GM19023 (cell line): ENCODE data around the gene POLR2L.

ENCODE experiments used
- ATAC-seq: cut with Tn5 transposase; IDR thresholded peaks from one replicate; pipeline ENCODE4 v1.9.1; 2021; ENCODE audit warnings: mild to moderate bottlenecking, moderate library complexity; ENCODE audit not compliant: unreplicated experiment

Gene POLR2L

DNA sequence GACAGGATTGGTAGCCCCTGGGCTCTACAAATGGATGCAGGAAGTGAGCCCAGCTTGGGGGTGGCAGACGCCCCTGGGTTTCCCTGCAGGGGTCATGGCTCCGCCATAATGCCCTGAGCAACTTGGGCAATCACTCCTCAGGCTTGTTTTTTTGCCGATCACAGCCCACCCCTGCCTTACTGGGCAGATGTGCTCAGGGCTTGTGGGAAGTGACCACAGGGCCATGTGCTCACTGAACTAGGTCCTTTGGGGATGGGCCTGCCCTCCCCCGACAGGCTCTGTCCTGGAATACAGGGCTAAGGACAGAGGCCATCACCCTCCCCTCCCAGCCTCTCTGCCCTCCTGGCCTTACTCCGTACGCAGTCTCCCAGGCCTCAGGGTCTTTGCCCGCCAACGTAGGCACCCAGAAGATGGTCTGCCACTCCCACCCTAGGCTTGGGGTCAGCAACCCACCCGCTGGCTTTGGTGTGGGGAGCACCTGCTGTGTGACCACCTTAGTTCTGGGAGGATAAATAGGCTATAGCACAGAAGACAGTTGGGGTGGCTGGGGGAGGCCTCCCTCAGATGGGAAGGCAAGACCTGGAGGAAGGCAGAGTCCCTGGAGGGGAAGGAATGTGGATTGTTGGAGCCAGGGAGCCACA is 28.8 kb downstream of the POLR2L start:
- ATAC-seq, result no peak

DNA sequence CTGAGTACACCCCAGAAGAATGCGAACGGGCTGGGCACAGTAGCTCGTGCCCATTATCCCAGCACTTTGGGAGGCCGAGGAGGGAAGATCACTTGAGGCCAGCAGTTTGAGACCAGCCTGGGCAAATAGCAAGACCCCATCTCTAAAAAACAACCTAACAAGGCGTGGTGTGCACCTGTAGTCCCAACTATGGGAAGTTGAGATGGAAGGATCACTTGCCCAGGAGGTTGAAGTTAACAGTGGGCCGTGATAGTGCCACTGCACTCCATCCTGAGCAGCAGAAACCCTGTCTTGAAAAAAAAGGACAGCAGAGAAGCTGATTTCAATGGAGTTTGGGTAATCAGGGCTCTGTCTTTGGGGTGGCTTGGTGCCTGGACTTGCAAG is 29.3 kb downstream of the POLR2L start:
- ATAC-seq, result no peak

DNA sequence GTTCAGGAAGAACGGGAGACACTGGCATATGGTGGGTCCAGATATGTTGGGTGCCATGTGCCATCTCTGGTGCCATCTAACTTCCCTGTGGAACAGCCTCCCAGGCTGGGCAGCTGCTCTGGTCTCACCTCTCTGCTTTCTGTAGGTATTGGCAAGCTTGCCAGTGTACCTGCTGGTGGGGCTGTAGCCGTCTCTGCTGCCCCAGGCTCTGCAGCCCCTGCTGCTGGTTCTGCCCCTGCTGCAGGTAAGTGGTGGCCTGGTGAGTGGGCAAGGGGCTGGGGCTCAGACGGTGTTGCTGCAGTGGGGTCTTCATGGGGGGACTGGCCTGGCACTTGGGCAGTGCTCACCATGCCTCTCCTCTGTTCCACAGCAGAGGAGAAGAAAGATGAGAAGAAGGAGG is 29.9 kb downstream of the POLR2L start:
- ATAC-seq, result no peak

DNA sequence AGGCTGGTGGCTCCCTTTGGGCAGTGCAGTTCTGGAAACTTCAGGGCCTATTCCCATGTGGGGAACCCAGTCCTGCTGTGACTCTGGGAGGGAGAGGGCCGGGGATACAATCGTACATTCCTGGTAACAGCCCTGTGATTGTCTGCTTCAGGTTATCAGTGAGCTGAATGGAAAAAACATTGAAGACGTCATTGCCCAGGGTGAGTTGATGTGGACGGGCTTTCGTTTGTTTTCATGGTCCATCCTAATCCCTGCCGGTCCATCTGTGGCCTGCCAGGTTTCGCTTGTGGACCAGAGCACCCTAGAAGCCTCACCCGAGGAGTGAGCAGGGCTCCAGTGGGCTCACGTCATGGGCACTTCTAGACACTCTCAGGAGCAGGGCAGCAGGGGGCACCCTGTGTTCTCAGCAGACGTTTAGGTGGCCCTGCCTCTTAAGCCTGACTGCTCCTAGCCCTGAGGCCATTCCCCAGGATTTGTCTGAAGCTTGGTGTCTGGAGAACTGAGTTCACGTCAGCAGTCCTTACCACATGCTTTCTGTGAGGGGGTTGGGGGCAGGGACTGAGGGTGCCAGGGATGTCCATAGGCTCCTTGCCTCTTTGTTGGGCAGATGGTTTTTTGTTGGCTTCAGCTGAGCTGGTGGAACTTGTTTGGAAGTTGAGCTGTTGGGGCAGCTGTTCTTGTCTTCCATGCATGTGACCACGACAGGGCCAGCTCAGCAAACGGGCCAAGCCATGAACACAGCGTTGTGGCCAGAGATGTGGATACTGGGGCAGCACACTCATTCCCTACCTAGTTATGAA is 30.7 kb downstream of the POLR2L start:
- ATAC-seq, result no peak

DNA sequence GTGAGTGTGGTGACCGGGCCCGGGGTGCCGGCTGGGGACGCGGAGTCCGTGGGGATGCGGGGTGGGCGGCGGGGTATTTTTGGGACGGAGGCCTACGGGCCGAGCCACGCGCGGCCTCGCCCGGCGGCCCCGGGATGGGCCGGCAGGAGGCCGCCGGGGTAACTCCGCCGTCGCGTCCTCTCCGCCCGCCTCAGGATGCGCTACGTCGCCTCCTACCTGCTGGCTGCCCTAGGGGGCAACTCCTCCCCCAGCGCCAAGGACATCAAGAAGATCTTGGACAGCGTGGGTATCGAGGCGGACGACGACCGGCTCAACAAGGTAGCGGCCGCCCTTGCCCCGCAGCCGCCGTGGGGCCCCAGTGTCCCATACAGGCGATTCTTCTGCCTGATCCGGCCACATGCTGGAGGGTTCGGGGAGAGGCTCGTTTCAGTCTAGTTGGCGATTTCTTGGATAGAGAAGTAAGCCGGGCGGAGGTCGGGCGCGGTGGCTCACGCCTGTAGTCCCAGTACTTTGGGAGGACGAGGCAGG is 32.2 kb downstream of the POLR2L start:
- peak; percentile 11 for ATAC-seq

DNA sequence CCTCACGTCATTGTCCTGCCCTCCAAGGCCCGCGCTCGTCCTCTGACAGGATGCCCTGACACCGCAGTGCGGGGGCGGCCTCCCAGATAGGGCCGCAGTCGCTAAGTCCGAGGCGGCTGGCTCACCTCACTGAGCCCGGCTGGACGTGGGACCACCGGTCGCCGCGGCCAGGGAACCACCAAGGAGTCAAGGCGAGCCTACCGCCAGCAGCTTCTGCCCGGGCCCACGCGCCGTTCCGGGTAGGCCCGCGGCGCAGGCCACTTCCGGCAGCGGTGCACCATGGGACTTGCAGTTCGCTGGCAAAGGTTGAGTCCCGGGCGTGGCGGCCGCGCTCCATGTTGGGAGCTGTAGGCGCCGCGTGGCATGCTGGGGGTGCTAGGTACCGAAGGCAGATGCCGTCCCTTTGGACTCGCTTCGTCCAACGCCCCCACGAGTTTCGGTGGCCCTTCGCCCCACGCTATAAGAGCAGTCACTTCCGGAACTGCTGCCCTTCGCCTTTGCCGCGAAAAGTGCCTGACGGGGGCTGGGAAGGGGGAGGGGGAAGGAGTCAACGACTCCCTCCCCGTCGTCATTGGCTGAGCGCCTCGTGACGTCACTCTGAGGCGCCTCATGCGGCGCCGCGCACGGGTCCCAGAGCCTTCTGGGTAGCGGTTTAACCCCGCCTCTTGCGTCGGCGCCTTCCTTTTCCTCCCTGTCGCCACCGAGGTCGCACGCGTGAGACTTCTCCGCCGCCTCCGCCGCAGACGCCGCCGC is 32.9 kb downstream of the POLR2L start, which contains the start of gene RPLP2:
RPLP2 (plus strand) TSS at position 681 of the 753 bp plus-strand sequence. CDS start 268 bp downstream, outside the sequence.
- peak; percentile 72 for ATAC-seq

DNA sequence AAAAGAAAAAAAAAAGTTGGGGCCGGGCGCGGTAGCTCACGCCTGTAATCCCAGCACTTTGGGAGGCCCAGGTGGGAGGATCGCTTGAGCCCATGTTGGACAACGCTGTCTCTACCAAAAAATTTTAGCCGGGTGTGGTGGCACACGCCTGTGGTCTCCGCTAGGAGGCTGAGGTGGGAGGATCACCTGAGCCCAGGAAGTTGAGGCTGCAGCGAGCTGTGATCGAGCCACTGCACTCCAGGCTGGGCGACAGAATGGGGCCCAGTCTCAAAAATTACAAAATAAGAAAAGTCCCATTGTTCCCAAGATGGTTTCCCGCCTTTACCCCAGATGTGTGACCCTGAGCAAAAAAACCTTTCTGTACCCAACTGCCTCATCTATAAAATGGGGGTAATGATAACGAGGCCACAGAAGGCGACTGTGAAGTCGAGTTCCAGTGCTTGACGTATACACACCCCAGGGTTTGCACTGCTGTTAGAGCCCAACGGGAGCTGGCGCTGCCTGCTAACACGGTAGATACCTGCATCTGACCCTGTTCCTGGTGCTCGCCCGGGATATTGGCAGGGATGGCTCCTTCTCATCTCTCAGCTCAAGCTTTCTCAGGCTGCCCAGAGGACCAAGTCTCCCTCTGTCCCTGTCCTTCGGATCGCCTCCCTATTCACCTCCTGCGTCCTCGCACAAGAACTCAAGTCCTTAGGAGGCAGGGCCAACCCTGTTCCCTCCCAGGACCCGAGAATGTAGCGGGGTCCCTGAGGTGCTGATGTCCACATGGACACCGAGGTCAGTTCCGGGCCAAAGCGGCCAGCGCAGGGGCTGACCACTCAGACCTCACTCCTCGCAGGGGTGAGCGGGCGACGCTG is 33.7 kb downstream of the POLR2L start:
- no peak for ATAC-seq

DNA sequence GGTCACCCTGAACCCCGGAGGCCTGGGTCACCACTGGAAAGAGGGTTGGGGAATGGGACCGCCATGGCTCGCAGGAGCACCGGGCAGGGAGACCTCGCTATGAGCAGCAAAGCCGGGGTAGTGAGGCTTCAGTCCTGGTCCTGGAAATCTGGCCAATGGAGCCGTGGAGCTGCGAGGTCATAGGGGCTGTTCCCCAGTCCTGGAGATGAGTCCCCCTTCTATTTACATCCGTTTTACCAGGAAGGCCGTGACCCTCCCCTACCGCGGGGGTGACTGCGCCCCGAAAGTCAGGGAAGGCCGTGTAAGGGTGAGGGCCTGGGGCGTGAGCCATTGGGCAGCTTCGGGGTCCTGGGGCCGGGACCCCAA is 37.7 kb downstream of the POLR2L start:
- no peak for ATAC-seq

DNA sequence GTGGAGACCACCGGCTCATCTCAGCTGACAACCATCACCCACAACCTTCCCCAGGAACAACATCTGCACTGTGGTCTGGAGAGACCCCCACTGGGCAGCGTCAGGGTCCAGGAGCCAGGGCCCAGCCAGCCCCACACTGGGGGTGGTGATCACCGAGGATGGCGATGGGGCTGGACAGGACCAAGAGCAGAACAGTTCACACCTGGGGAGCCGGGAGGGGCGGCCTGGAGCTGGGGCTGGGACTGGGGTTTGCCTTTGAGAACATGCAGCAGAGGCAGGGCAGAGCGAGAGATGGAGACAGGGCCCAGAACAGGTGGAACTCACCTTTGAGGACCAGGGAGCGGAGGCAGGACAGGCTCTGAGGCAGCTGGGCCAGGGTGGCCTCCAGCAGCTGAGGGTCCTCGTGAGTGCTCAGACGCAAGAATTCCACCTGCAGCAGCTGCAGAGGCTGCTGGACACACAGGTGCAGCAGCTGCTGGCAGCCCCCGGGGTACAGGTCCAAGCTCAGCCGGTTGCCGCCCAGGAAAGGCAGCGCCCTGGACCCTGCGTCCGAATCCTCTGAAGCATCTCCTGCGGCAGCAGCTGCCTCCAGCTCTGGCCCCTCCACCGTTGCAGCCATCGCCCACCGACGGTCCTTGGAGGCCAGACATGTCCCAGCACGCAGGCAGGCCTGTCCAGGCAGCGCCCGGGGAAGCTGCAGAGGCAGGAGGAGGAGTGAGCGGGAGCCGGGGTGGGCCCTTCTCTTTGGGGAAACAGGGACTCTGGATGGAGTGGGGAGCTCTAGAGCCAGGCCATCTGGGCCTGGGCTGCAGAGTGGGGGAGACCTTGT is 38.3 kb downstream of the POLR2L start:
- no peak for ATAC-seq

DNA sequence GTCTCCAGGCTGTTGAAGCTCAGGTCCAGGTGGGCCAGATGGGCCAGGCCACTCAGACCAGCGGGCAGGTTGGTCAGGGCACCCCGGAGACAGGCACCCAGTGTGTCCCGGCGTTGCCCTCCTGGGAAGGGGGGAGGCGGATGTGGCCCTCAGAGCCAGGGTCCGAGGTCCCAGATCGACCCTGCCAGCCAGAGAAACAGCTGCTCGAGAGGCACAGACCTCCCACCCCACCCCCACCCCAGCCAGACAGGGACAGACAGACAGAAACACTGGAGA is 38.9 kb downstream of the POLR2L start:
- no peak for ATAC-seq

DNA sequence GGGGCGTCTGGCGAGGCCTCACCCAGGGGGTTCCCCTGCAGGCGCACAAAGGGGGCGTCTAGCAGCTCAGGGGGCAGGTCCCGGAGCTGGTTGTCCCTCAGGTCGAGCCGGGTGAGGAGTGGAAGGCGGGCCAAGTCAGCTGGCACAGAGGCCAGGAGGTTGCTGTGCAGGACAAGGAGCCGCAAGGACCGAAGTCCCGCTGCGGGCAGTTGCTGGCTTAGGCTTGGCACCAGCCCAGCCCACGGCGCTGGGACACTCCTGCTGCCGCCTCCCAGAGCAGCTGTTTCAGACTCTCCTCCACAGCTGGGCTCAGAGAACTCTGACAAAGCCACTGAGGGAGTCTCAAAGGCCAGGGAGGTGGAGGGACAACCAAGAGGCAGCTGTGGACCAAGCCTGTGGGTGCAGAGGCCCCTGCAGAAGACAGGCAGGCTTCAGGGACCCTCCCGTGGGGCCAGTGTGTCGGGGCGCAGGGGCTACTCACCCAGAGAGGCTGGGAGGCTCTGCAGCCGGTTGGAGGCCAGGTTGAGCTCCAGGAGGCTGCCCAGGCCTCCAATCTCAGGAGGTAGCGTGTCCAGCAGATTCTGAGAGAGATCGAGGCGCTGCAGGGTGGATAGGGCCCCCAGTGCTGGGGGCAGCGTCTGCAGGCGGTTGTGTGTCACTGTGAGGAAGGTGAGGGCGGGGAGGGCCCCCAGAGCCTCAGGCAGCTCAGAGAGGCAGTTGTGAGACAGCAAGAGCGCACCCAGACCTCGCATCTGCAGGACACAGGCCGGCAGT is 39.4 kb downstream of the POLR2L start:
- no peak for ATAC-seq

DNA sequence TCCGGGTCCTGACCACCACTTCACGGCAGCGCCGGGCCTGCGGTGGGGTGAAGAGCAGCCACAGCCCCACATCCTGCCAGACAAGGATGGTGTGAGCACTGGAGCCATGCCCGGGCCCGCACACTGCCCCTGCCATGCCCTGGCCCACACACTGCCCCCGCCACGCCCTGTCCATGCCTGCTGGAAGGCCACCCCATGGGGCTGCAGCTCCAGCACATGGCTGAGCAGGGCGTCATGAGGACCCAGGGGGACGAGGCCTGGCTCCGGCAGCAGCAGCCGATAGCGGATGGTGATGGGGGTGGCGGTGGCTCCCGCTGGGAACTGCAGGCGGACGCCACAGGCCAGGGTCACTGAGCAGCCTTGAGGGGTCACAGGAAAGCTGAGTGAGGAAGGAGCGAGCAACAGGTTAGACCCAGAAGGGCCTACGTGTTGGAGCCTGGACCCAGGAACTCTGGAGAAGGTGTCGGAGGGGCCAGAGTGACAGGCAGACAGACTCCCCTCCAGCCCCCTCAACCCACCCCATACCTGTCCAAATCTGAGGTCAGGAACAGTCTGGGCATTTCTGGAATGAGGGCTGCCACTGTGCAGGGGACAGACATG is 40.2 kb downstream of the POLR2L start:
- no peak for ATAC-seq

DNA sequence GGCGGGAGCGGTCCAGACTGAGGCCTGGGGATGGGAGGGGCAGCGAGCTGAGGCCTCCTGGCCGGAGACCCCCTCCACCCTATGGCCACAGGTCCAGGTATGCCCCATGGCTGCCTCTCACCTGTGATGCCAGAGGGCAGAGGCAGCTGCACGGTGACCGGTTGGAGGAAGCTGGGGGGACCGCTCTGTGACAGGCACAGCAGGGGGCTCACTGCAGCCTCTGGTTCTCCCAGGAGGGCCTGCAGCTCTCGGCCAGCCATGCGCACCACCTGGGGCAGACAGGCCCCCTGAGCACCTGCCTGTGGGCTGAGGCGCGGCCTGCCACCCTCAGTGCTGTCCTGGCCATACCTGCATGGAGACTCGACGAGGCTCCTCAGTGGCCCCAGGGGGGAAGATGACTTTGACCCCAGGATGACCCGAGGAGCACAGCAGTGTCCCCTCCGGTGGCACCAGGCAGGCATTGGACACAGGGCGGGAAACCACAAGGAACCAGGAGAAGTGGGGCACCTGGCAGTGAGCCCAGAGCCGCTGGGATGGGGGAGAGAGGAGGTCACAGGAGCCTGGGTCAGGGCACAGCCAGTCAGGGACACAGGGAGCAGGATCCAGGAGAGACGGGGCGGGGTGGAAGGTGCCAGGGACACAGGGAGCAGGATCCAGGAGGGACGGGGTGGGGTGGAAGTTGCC is 41.1 kb downstream of the POLR2L start:
- no peak for ATAC-seq

DNA sequence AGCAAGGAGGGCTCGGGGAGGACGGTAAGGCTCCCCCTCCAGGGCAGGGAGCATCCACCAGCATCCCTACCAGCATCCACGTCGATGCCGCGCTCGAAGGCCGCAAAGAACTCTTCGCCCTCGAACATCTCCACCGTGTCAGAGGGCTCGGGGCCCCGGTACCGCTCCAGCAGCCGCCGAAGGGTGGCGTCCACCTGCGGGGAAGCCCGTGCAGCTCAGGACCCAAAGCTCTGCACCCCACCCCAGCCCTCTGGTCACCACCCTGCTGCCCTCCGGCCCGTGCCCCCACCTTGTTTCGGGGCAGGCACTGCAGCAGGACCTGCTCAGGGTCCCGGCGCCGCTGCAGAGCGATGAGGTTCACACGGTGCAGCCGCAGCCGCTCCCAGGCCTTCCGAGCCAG is 41.9 kb downstream of the POLR2L start:
- ATAC-seq, result no peak

DNA sequence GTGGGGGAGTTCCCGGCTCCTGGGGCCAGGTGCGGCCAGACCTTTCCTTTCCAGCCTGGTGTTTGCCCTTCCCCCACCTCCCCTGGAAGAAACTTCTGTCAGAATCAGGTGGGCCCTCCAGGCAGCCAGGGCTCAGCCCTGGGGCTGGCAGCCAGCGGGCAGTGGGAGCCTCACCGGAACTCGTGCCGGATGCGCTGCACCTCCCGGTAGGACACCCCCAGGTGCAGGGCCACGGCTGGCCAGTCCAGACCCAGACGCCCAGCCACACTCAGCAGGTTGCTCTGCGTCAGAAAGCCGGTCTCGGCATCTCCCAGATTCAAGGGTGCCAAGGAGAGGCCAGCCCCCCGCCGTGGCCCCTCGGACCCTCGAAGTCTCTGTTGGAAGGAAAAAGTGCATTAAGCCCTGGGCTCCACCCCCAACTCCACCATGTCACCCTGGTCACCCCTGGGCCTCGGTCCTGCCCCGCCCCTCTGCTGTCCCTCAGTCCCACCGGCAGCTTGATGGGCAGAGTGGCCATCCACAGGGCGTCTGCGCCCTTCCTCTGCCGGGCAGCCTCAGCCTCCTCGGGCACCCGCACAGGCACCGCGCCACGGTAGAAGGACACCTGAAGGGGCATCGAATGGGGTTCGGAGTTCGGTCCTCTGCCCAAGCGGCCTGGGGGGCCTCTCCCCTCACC is 42.5 kb downstream of the POLR2L start:
- ATAC-seq, result no peak

DNA sequence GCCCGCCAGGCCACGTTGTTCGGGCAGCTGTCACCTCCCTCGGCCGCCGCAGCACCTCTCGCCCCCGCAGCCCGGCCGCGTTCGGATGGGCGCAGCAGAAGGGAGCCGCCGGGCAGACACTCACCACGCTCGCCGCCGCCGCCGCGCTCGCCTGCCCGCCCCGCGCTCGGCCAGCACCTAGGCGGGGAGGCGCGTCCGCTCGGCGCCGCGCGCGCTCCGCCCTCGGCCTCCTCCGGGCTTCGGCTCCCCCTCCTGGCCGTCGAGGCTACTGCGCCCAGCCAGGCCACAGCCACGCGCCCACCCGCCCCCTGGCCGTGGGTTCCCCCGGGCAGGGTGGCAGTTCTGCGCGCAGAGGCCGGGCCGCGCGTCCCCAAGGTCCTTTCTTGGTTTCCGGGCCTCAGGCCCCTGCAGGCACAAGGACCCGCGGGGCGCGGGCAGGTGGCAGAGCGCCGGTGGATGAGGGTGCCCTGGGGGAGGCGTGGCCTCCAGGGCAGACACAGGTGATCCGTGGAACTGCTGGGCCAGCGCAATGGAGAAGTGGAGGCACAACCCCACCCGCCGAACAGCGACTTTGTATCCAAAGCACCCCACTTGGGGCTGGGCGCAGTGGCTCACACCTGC is 44.1 kb downstream of the POLR2L start, which contains the start of gene SLC25A22:
SLC25A22 (minus strand) TSS at position 189 of the 621 bp plus-strand sequence. CDS start 3,275 bp downstream, outside the sequence.
- peak; percentile 58 for ATAC-seq
